AG04450 (cell line): Measurements from ENCODE around the gene DSTN. TPM values are rescaled to one million over a fixed set of nuclear protein-coding genes. Genes with fewer than 3 reads are reported as not detected.

ENCODE experiments used
- CTCF ChIA-PET: fragments of 300-600, 350-600 bp; formaldehyde crosslinking; extraction: SDS; loops from one replicate; lab custom pipeline; 2022; ENCODE audit warnings: antibody characterized with exemption, inconsistent platforms; lab: Charles Lee
- POLR2A ChIA-PET: fragments of 350-600 bp; formaldehyde crosslinking; extraction: SDS; loops from one replicate; lab custom pipeline; 2021; ENCODE audit warnings: antibody characterized with exemption, inconsistent platforms; lab: Yijun Ruan, JAX
- DNase-seq: peaks from one replicate; pipeline ENCODE4 v3.0.0-alpha.2; 2011; ENCODE audit warnings: low read depth, low spot score
- H3K27ac ChIP-seq: one replicate; pipeline ENCODE4 v1.5.1; 2012; ENCODE audit warnings: low read depth, low read length, control low read depth
- H3K27me3 ChIP-seq: one replicate; pipeline ENCODE4 v1.6.0; 2012; ENCODE audit warnings: low read length; ENCODE audit not compliant: control insufficient read depth, insufficient read depth
- H3K4me3 ChIP-seq: 2 replicates; pipeline ENCODE4 v1.5.1; 2011; ENCODE audit warnings: mild to moderate bottlenecking, low read depth, low read length, control low read depth
- H3K9me3 ChIP-seq: 2 replicates; pipeline ENCODE4 v1.5.1; 2012; ENCODE audit warnings: low read length; ENCODE audit not compliant: control insufficient read depth, insufficient read depth
- CTCF ChIP-seq: IDR thresholded peaks from 2 replicates; pipeline ENCODE4 v1.5.1; 2011; ENCODE audit warnings: low read depth, low read length, control low read depth, inconsistent platforms
- polyA plus RNA-seq: library from polyadenylated mRNA; depleted of rRNA; stranded (reverse); fragments of >200 nt; gene quantifications from 2 replicates; pipeline ENCODE4 v1.2.3, GENCODE V29; 2011

DSTN gene
- polyA plus RNA-seq, 1 experiment = 414 TPM

- ChIA-PET POLR2A (interaction anchor here (0.6 kb wide), 1 partner anchor 23 kb away, joined by 3 read pairs; no protein-coding TSS in a partner anchor), CTCF (no interaction called here)
- no peak for TF ChIP-seq CTCF
- H3K9me3 ChIP-seq = no peaks in the 10 kb centered on the region; the same call in 1 of the 2 replicates
- no peak overlapping the region for H3K4me3 ChIP-seq
- H3K27me3 ChIP-seq = no peaks in the 10 kb centered on the region
- no peak for DNase-seq
- no peak overlapping the region for H3K27ac ChIP-seq
Measured at GRCh38 chr20:17624551-17625245, 54.8 kb downstream of the DSTN start.

GRCh38 chr20:17625246-17626051 lies 55.6 kb downstream of the DSTN start:
- TF ChIP-seq CTCF = no peak
- ChIA-PET POLR2A (no interaction called here), CTCF (interaction anchor here (0.7 kb wide), 1 partner anchor 121 kb away, joined by 5 read pairs; no protein-coding TSS in a partner anchor)

GRCh38 chr20:17626217-17627007 lies 56.5 kb downstream of the DSTN start:
- CTCF ChIA-PET = no interaction called here
- POLR2A ChIA-PET = no interaction called here
- no peak overlapping the region for H3K27ac ChIP-seq

More at GRCh38 chr20:17625246-17626051, 55.6 kb downstream of the DSTN start:
- Histone ChIP-seq H3K27me3 (no peaks in the 10 kb centered on the region), H3K27ac (no peak overlapping the region), H3K9me3 (no peaks in the 10 kb centered on the region; the same call in 1 of the 2 replicates), H3K4me3 (no peak overlapping the region)
- no peak for DNase-seq

GRCh38 chr20:17627101-17627955 lies 57.5 kb downstream of the DSTN start:
- H3K9me3 ChIP-seq = no peaks in the 10 kb centered on the region; the same call in 1 of the 2 replicates
- no peak overlapping the region for H3K4me3 ChIP-seq
- TF ChIP-seq CTCF = no peak
- POLR2A ChIA-PET = no interaction called here
- no peak overlapping the region for H3K27ac ChIP-seq
- CTCF ChIA-PET = no interaction called here
- H3K27me3 ChIP-seq = no peaks in the 10 kb centered on the region
- no peak for DNase-seq

More at GRCh38 chr20:17626217-17627007, 56.5 kb downstream of the DSTN start:
- Histone ChIP-seq H3K9me3 (no peaks in the 10 kb centered on the region; the same call in 1 of the 2 replicates), H3K4me3 (no peak overlapping the region), H3K27me3 (no peaks in the 10 kb centered on the region)
- DNase-seq = no peak
- TF ChIP-seq CTCF = no peak
